ENCODE results near the gene PRKAG2. TPM values are rescaled to one million over a fixed set of nuclear protein-coding genes. Genes with fewer than 3 reads are reported as not detected.
A peak's percentile ranks its signal among the peaks of the same experiment; 100 is the strongest.

The PRKAG2 gene
- total RNA-seq, 4 donors from 2014 or later, result 8.9 to 35.1 (median 13.6) TPM

GRCh38 chr7:151795168-151795811 lies 81.6 kb downstream of the PRKAG2 start:
- intact Hi-C loops (cut with DNase I), result no loop called here
- peaks cover 0 to 11% (median 0%) of the 10 kb centered on the region in 3 donors for H3K36me3 ChIP-seq
- TF ChIP-seq, protein P1, sequence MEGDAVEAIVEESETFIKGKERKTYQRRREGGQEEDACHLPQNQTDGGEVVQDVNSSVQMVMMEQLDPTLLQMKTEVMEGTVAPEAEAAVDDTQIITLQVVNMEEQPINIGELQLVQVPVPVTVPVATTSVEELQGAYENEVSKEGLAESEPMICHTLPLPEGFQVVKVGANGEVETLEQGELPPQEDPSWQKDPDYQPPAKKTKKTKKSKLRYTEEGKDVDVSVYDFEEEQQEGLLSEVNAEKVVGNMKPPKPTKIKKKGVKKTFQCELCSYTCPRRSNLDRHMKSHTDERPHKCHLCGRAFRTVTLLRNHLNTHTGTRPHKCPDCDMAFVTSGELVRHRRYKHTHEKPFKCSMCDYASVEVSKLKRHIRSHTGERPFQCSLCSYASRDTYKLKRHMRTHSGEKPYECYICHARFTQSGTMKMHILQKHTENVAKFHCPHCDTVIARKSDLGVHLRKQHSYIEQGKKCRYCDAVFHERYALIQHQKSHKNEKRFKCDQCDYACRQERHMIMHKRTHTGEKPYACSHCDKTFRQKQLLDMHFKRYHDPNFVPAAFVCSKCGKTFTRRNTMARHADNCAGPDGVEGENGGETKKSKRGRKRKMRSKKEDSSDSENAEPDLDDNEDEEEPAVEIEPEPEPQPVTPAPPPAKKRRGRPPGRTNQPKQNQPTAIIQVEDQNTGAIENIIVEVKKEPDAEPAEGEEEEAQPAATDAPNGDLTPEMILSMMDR (IDR thresholded peaks at IDR 0.05), result no peak
- no peak for TF ChIP-seq POLR2A (IDR thresholded peaks at IDR 0.05)
- H3K9me3 ChIP-seq, result no peaks in the 10 kb centered on the region
- H3K4me3 ChIP-seq, result no peak overlapping the region
- peak overlapping the region in 2 of 4 donors; percentile 13 to 44 for H3K27ac ChIP-seq
- 22 to 61% methylated on average over 10 to 13 of the region's 20 CpGs for WGBS, 2 donors
- H3K27me3 ChIP-seq, result no peaks in the 10 kb centered on the region
- no peak for DNase-seq
- H3K4me1 ChIP-seq, result peaks cover 27 to 88% (median 43%) of the 10 kb centered on the region in 3 donors

GRCh38 chr7:151794508-151795167 lies 82.3 kb downstream of the PRKAG2 start:
- TF ChIP-seq, protein P1 (IDR thresholded peaks at IDR 0.05), result no peak
- TF ChIP-seq POLR2A (IDR thresholded peaks at IDR 0.05), result no peak
- no peak for DNase-seq
- H3K4me3 ChIP-seq, result no peak overlapping the region
- peak overlapping the region in 2 of 4 donors; percentile 13 to 47 for H3K27ac ChIP-seq
- 84 to 89% methylated on average over 4 to 9 of the region's 16 CpGs for whole genome bisulfite sequencing, 2 donors
- no peaks in the 10 kb centered on the region for H3K27me3 ChIP-seq
- intact Hi-C loops (cut with DNase I), result no loop called here
- peaks cover 27 to 86% (median 43%) of the 10 kb centered on the region in 3 donors for H3K4me1 ChIP-seq
- peaks cover 0 to 11% (median 0%) of the 10 kb centered on the region in 3 donors for H3K36me3 ChIP-seq
- H3K9me3 ChIP-seq, result no peaks in the 10 kb centered on the region

DNA sequence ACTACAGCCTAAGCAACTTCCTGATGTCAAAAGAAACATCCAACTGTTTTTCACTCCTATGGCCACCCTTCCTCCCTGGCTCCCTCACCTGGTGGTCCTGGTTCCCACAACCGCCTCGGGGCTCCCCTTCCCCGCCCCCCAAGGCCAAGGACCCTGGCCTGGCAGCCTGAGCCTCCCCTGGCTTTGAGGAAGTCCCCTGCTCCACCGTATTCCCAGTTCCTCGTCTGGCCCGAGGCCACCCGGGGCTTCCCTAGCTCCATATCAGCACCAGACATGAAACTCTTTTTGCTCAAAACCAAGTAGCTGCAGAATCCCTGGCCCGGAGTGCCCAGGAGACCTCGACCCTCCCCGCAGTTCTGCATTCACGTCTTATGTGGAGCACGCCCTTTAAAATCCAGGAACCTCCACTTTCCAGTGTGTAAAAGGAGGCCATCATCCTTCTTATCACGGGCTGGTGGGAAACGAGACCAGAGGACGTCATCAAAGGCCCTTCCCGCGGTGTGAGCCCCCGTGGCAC lies 82.9 kb downstream of the PRKAG2 start:
- Histone ChIP-seq H3K27me3 (no peaks in the 10 kb centered on the region), H3K36me3 (peaks cover 0 to 11% (median 0%) of the 10 kb centered on the region in 3 donors), H3K9me3 (no peaks in the 10 kb centered on the region), H3K4me1 (peaks cover 27 to 80% (median 38%) of the 10 kb centered on the region in 3 donors), H3K4me3 (no peak overlapping the region), H3K27ac (peak overlapping the region in 3 of 4 donors; percentile 26 to 47 (median 46))
- 74 to 95% methylated on average over 4 to 8 of the region's 18 CpGs for WGBS, 2 donors
- no peak for TF ChIP-seq POLR2A (IDR thresholded peaks at IDR 0.05)
- TF ChIP-seq, protein P1 (IDR thresholded peaks at IDR 0.05), result no peak
- DNase-seq, result no peak
- intact Hi-C loops (cut with DNase I), result no loop called here

DNA sequence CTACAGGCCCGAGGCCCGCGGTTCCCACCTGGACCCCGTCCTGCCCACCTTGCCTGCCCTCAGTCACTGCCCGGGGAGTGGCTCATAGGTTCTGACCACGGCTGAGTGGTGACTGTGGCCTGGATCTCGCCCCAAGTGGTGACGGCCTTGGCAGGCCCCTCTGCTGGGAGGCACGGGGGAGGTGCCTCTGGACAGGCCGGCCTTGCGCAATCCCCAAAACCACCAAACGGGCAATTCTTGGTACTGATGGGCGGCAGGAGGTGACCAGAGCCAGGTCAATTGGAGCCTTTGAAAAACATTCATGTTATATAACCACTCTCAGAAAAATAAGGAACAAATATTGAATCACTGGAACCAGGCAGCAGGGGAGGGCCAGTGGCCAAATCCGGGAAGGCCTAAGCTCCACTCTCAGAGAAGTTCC lies 83.4 kb downstream of the PRKAG2 start:
- no peaks in the 10 kb centered on the region for H3K9me3 ChIP-seq
- DNase-seq, result no peak
- peak overlapping the region in 3 of 4 donors; percentile 26 to 47 (median 46) for H3K27ac ChIP-seq
- peaks cover 0 to 11% (median 0%) of the 10 kb centered on the region in 3 donors for H3K36me3 ChIP-seq
- no peak for TF ChIP-seq POLR2A (IDR thresholded peaks at IDR 0.05)
- TF ChIP-seq, protein P1 (IDR thresholded peaks at IDR 0.05), result no peak
- no peaks in the 10 kb centered on the region for H3K27me3 ChIP-seq
- 79 to 81% methylated on average over 5 to 10 of the region's 14 CpGs for WGBS, 2 donors
- H3K4me3 ChIP-seq, result no peak overlapping the region
- peaks cover 27 to 75% (median 33%) of the 10 kb centered on the region in 3 donors for H3K4me1 ChIP-seq
- intact Hi-C loops (cut with DNase I), result no loop called here

DNA sequence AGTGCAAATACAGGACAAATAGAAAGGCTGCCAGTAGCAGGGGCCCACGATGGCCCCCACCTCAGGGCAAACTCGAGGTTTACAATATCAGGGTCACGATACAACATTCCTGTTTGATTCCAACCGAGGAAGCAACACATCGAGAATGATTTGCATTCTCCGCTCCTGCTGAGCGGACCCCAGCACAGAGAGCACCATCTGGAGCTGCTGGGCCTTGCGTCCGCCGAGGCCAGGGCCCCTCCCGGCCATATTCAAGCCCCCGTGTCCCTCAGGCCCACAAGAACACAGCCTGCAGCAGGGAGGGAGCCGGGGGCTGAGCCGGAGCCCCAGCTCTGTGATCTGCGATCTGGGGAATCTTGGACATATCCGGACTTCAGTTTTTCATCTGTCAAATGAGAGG lies 84.3 kb downstream of the PRKAG2 start:
- Histone ChIP-seq H3K27ac (no peak overlapping the region), H3K4me1 (peaks cover 24 to 66% (median 29%) of the 10 kb centered on the region in 3 donors)

More for the DNA sequence above, 84.3 kb downstream of the PRKAG2 start:
- Histone ChIP-seq H3K27me3 (no peaks in the 10 kb centered on the region), H3K4me3 (no peak overlapping the region), H3K36me3 (peaks cover 0 to 11% (median 0%) of the 10 kb centered on the region in 3 donors), H3K9me3 (no peaks in the 10 kb centered on the region)
- DNase-seq, result no peak
- WGBS, 2 donors, result 74 to 84% methylated on average over 9 to 10 of the region's 16 CpGs
- TF ChIP-seq, protein P1 (IDR thresholded peaks at IDR 0.05), result no peak
- TF ChIP-seq POLR2A (IDR thresholded peaks at IDR 0.05), result no peak
- intact Hi-C loops (cut with DNase I), result no loop called here
